SW 1271 (cell line): ENCODE measurements around the gene SPECC1L.
A peak's percentile ranks its signal among the peaks of the same experiment; 100 is the strongest.
"Not testable (repeated sequence)": the region's sequence is repeated elsewhere in the genome, so short reads cannot be mapped to it uniquely, and the experiment has no call there.

ENCODE experiments used
- DNase-seq, 2 experiments: peaks; one replicate each; lab custom pipeline; 2025; lab: John Stamatoyannopoulos, UW

The SPECC1L gene

GRCh38 chr22:24247564-24248344, 22.9 kb upstream of the SPECC1L start:
- DNase-seq: peak; percentile 18 to 67

- DNase-seq: not testable (repeated sequence)
Observed at GRCh38 chr22:24248611-24249010, 22.0 kb upstream of the SPECC1L start.

GRCh38 chr22:24249413-24249812, 21.2 kb upstream of the SPECC1L start:
- not testable (repeated sequence) for DNase-seq

GRCh38 chr22:24251286-24251685, 19.3 kb upstream of the SPECC1L start:
- DNase-seq: not testable (repeated sequence)

- DNase-seq: not testable (repeated sequence)
Observed at GRCh38 chr22:24253126-24253525, 17.5 kb upstream of the SPECC1L start.

- not testable (repeated sequence) for DNase-seq
Observed at GRCh38 chr22:24256136-24256535, 14.5 kb upstream of the SPECC1L start.

GRCh38 chr22:24256736-24257135, 13.9 kb upstream of the SPECC1L start:
- DNase-seq: not testable (repeated sequence)

- DNase-seq: peak in 1 of 2 experiments; percentile 44
Observed at GRCh38 chr22:24259459-24259858, 11.2 kb upstream of the SPECC1L start.

- not testable (repeated sequence) for DNase-seq
Observed at GRCh38 chr22:24262185-24262749, 8.4 kb upstream of the SPECC1L start.

GRCh38 chr22:24263479-24263878, 7.2 kb upstream of the SPECC1L start:
- DNase-seq: not testable (repeated sequence)

GRCh38 chr22:24264329-24264896, 6.2 kb upstream of the SPECC1L start:
- not testable (repeated sequence) for DNase-seq

- no peak for DNase-seq
Observed at GRCh38 chr22:24265734-24266133, 4.9 kb upstream of the SPECC1L start.

GRCh38 chr22:24266495-24266894, 4.1 kb upstream of the SPECC1L start:
- DNase-seq: not testable (repeated sequence)

GRCh38 chr22:24271386-24271854, 789 bp downstream of the SPECC1L start:
- DNase-seq: no peak

- not testable (repeated sequence) for DNase-seq
Observed at GRCh38 chr22:24273031-24273430, 2.4 kb downstream of the SPECC1L start.

- not testable (repeated sequence) for DNase-seq
Observed at GRCh38 chr22:24273906-24274305, 3.3 kb downstream of the SPECC1L start.

- DNase-seq: not testable (repeated sequence)
Observed at GRCh38 chr22:24274696-24275405, 4.2 kb downstream of the SPECC1L start.

GRCh38 chr22:24280363-24280762, 9.7 kb downstream of the SPECC1L start:
- not testable (repeated sequence) for DNase-seq

GRCh38 chr22:24282401-24282800, 11.8 kb downstream of the SPECC1L start:
- no peak for DNase-seq

GRCh38 chr22:24284747-24285203, 14.1 kb downstream of the SPECC1L start:
- peak in 1 of 2 experiments; percentile 10 for DNase-seq

GRCh38 chr22:24285245-24285644, 14.6 kb downstream of the SPECC1L start:
- DNase-seq: no peak

GRCh38 chr22:24287212-24287611, 16.6 kb downstream of the SPECC1L start:
- not testable (repeated sequence) for DNase-seq
